T-cell (primary cell): Measurements from ENCODE around the gene RFX3. TPM values are rescaled to one million over a fixed set of nuclear protein-coding genes. Genes with fewer than 3 reads are reported as not detected.
"Not testable (repeated sequence)": the region's sequence is repeated elsewhere in the genome, so short reads cannot be mapped to it uniquely, and the experiment has no call there.

Experiments
- ATAC-seq, 4 experiments: fragments of 200-7000 bp in 3 of 4; fragments of 150-1000 bp in 1 of 4; cut with Tn5 transposase; replicated peaks in 1 of 4; 1 replicate in 3 of 4; 2 replicates in 1 of 4; pipeline ENCODE4 v1.10.0; 2021; ENCODE audit warnings: moderate library complexity in 3 of 4, mild to moderate bottlenecking in 2 of 4, moderate number of reproducible peaks in 1 of 4
- CTCF ChIA-PET, 2 donors: fragments of 300-600 bp; sonication (Branson Sonifier 250); formaldehyde crosslinking; loops; one replicate each; lab custom pipeline; 2022; ENCODE audit warnings: antibody characterized with exemption in 2 of 2; lab: Charles Lee
- POLR2A ChIA-PET, 2 donors: fragments of 300-600 bp; sonication (Branson Sonifier 250); formaldehyde crosslinking; loops; one replicate each; lab custom pipeline; 2022; ENCODE audit warnings: antibody characterized with exemption in 2 of 2; lab: Charles Lee
- DNase-seq, 35 experiments: peaks; one replicate each; pipeline versions ENCODE4 v3.0.0 to v3.0.0-alpha.2; 2013 to 2023
- H3K27ac ChIP-seq: one replicate; pipeline ENCODE4 v1.5.1; 2013; ENCODE audit warnings: low read length
- H3K27me3 ChIP-seq, 2 experiments: replicated peaks in 1 of 2; 1 replicate in 1 of 2; 2 replicates in 1 of 2; pipeline versions ENCODE4 v1.6.1 to v1.7.0; 2013; ENCODE audit warnings: low read length in 1 of 2, mixed read lengths in 1 of 2; ENCODE audit not compliant: control insufficient read depth in 2 of 2, insufficient read depth in 2 of 2; ENCODE audit errors: extremely low read depth in 1 of 2
- H3K36me3 ChIP-seq, 2 donors: 1 replicate in 1 of 2; 2 replicates in 1 of 2; pipeline versions ENCODE4 v1.6.1 to v1.7.0; 2013; ENCODE audit warnings: low read length in 1 of 2; ENCODE audit not compliant: control insufficient read depth in 2 of 2, insufficient read depth in 1 of 2; ENCODE audit errors: extremely low read depth in 1 of 2
- H3K4me1 ChIP-seq, 2 experiments: 1 replicate in 1 of 2; 2 replicates in 1 of 2; pipeline versions ENCODE4 v1.6.1 to v1.7.0; 2013; ENCODE audit warnings: low read length in 2 of 2, mixed read lengths in 1 of 2; ENCODE audit not compliant: insufficient read depth in 2 of 2, control insufficient read depth in 1 of 2; ENCODE audit errors: extremely low read depth in 1 of 2
- H3K4me3 ChIP-seq, 2 donors: 1 replicate in 1 of 2; 2 replicates in 1 of 2; pipeline versions ENCODE4 v1.5.1 to v1.7.0; 2013; ENCODE audit warnings: mild to moderate bottlenecking in 2 of 2, low read length in 1 of 2, moderate library complexity in 1 of 2; ENCODE audit not compliant: control insufficient read depth in 1 of 2; ENCODE audit errors: extremely low read depth in 1 of 2
- H3K9me3 ChIP-seq: 2 replicates; pipeline ENCODE4 v1.7.0; 2013
- H3K27ac Mint-ChIP-seq, 2 donors: one replicate each; pipeline ENCODE4 v1.8.0; 2020 to 2021; ENCODE audit warnings: mild to moderate bottlenecking in 2 of 2, mixed read lengths in 2 of 2
- H3K27me3 Mint-ChIP-seq, 2 donors: one replicate each; pipeline ENCODE4 v1.8.0; 2021 to 2022; ENCODE audit warnings: mixed read lengths in 2 of 2
- H3K36me3 Mint-ChIP-seq: one replicate; pipeline ENCODE4 v1.8.0; 2021; ENCODE audit warnings: mixed read lengths
- H3K4me1 Mint-ChIP-seq, 3 donors: one replicate each; pipeline ENCODE4 v1.8.0; 2020 to 2022; ENCODE audit warnings: mixed read lengths in 3 of 3, mild to moderate bottlenecking in 1 of 3
- H3K4me3 Mint-ChIP-seq, 3 donors: one replicate each; pipeline ENCODE4 v1.8.0; 2020 to 2022; ENCODE audit warnings: mild to moderate bottlenecking in 3 of 3, mixed read lengths in 3 of 3, moderate library complexity in 3 of 3
- H3K9me3 Mint-ChIP-seq, 3 donors: one replicate each; pipeline ENCODE4 v1.8.0; 2020 to 2022; ENCODE audit warnings: mixed read lengths in 3 of 3
- WGBS: methylation state at CpG from one replicate; pipeline ENCODE4 v1.1.5; 2013; ENCODE audit warnings: missing lambda C conversion rate; ENCODE audit not compliant: insufficient coverage; 5-methylcytosine and 5-hydroxymethylcytosine counted together
- total RNA-seq, 35 experiments: library from RNA in 6 of 35; stranded (reverse) in 6 of 35; fragments of 120-200 nt in 1 of 35; gene quantifications; one replicate each; pipeline versions ENCODE4 v1.2.1 to v1.2.4 and lab custom pipeline; 2013 to 2026

Gene RFX3
- total RNA-seq, 5 donors from 2014 or later (not counting 1 experiment from before 2014, with no cell fraction given), result 16.3 to 32.2 (median 20.5) TPM

DNA sequence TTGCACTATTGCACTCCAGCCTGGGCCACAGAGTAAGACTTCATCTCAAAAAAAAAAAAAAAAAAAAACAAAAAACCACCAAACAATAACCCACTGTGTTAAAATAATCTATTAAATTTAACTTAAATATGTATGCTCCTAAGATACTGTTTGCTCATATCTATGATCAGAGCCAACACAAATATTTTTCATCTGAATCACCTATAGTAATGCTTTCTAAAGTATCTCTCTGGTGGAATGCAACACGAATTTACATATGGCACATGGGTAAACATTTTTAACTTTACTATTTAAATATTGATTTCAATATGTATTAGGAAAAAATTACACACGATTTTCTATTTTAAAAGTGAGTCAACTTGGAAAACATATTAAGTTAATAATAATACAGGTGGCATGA is 196.4 kb downstream of the RFX3 start:
- POLR2A ChIA-PET, result no interaction called here
- DNase-seq, result no peak
- Mint-ChIP-seq H3K36me3 (peaks cover 15% of the 10 kb centered on the region), H3K27me3 (no peaks in the 10 kb centered on the region), H3K4me1 (no peaks in the 10 kb centered on the region), H3K9me3 (no peaks in the 10 kb centered on the region), H3K4me3 (no peak overlapping the region), H3K27ac (no peak overlapping the region)
- no peaks in the 10 kb centered on the region for H3K4me1 ChIP-seq
- H3K9me3 ChIP-seq, result no peaks in the 10 kb centered on the region
- CTCF ChIA-PET, result no interaction called here
- H3K27ac ChIP-seq, result no peak overlapping the region
- no peaks in the 10 kb centered on the region for H3K36me3 ChIP-seq
- no CpG with 5 or more reads among the region's 2 CpGs for WGBS
- no peak for ATAC-seq
- H3K27me3 ChIP-seq, result no peaks in the 10 kb centered on the region
- no peak overlapping the region for H3K4me3 ChIP-seq

GRCh38 chr9:3323714-3324113 is 202.1 kb downstream of the RFX3 start:
- no peaks in the 10 kb centered on the region for H3K9me3 ChIP-seq
- H3K27me3 ChIP-seq, result no peaks in the 10 kb centered on the region
- peaks cover 0 to 4% (median 0%) of the 10 kb centered on the region in 3 donors for H3K9me3 Mint-ChIP-seq
- no peaks in the 10 kb centered on the region for H3K27me3 Mint-ChIP-seq
- no peaks in the 10 kb centered on the region for H3K4me1 ChIP-seq
- H3K4me1 Mint-ChIP-seq, result peaks cover 0 to 2% (median 0%) of the 10 kb centered on the region in 3 donors
- no peak overlapping the region for H3K27ac ChIP-seq
- POLR2A ChIA-PET, result no interaction called here
- H3K36me3 Mint-ChIP-seq, result peaks cover 27% of the 10 kb centered on the region
- DNase-seq (no peak), ATAC-seq (no peak)
- H3K27ac Mint-ChIP-seq, result no peak overlapping the region
- no peaks in the 10 kb centered on the region for H3K36me3 ChIP-seq
- CTCF ChIA-PET, result no interaction called here
- no peak overlapping the region for H3K4me3 Mint-ChIP-seq
- no peak overlapping the region for H3K4me3 ChIP-seq
- 100% methylated on average over 1 of the region's 2 CpGs for WGBS

- Histone ChIP-seq H3K27ac (no peak overlapping the region), H3K4me1 (no peaks in the 10 kb centered on the region), H3K4me3 (no peak overlapping the region), H3K9me3 (no peaks in the 10 kb centered on the region), H3K36me3 (no peaks in the 10 kb centered on the region), H3K27me3 (no peaks in the 10 kb centered on the region)
- Mint-ChIP-seq H3K4me3 (no peak overlapping the region), H3K27ac (no peak overlapping the region), H3K9me3 (peaks cover 0 to 4% (median 2%) of the 10 kb centered on the region in 3 donors), H3K36me3 (peaks cover 42% of the 10 kb centered on the region), H3K4me1 (peaks cover 4 to 6% (median 5%) of the 10 kb centered on the region in 3 donors), H3K27me3 (no peaks in the 10 kb centered on the region)
- POLR2A ChIA-PET, result no interaction called here
- DNase-seq (no peak), ATAC-seq (no peak)
- WGBS, result no CpG with 5 or more reads among the region's 4 CpGs
- CTCF ChIA-PET, result no interaction called here
Observed at GRCh38 chr9:3321186-3321585, 204.6 kb downstream of the RFX3 start.

DNA sequence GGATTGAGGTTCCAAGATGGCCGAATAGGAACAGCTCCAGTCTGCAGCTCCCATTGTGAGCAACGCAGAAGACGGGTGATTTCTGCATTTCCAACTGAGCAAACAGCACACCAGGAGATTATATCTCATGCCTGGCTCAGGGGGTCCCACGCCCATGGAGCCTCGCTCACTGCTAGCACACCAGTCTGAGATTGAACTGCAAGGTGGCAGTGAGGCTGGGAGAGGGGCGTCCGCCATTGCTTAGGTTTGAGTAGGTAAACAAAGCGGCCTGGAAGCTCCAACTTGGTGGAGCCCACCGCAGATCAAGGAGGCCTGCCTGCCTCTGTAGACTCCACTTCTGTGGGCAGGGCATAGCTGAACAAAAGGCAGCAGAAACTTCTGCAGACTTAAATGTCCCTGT is 213.2 kb downstream of the RFX3 start:
- H3K4me3 Mint-ChIP-seq, ATAC-seq, H3K4me1 ChIP-seq, DNase-seq, H3K9me3 ChIP-seq, H3K27ac ChIP-seq, H3K27me3 Mint-ChIP-seq, H3K4me3 ChIP-seq, H3K27ac Mint-ChIP-seq, H3K9me3 Mint-ChIP-seq, H3K36me3 ChIP-seq, H3K27me3 ChIP-seq: not testable (repeated sequence)
- 95% methylated on average over 6 of the region's 9 CpGs for WGBS
- ChIA-PET POLR2A (interaction anchor here in 1 of 2 donors (0.6 kb wide), 2 partner anchors 58 to 682 kb away, joined by 3 to 5 read pairs; no protein-coding TSS in a partner anchor), CTCF (interaction anchor here (0.6 to 0.7 kb wide), 2 partner anchors 129 to 253 kb away, joined by 3 to 4 read pairs; no protein-coding TSS in a partner anchor)
- peaks cover 8 to 33% (median 8%) of the 10 kb centered on the region in 3 donors for H3K4me1 Mint-ChIP-seq
- H3K36me3 Mint-ChIP-seq, result peaks cover 64% of the 10 kb centered on the region

- no peak for ATAC-seq
- no peak overlapping the region for H3K27ac Mint-ChIP-seq
- peaks cover 0 to 13% (median 5%) of the 10 kb centered on the region in 3 donors for H3K4me1 Mint-ChIP-seq
- H3K9me3 ChIP-seq, result no peaks in the 10 kb centered on the region
- H3K4me3 ChIP-seq, result no peak overlapping the region
- ChIA-PET POLR2A (no interaction called here), CTCF (interaction anchor here in 1 of 2 donors (0.6 kb wide), 1 partner anchor 70 kb away, joined by 3 read pairs; no protein-coding TSS in a partner anchor)
- no peaks in the 10 kb centered on the region for H3K27me3 Mint-ChIP-seq
- WGBS, result 100% methylated on average over 1 of the region's 2 CpGs
- DNase-seq, result no peak
- no peaks in the 10 kb centered on the region for H3K36me3 ChIP-seq
- H3K36me3 Mint-ChIP-seq, result peaks cover 61% of the 10 kb centered on the region
- no peaks in the 10 kb centered on the region for H3K27me3 ChIP-seq
- H3K9me3 Mint-ChIP-seq, result peaks cover 0 to 4% (median 0%) of the 10 kb centered on the region in 3 donors
- H3K27ac ChIP-seq, result no peak overlapping the region
- H3K4me3 Mint-ChIP-seq, result no peak overlapping the region
- no peaks in the 10 kb centered on the region for H3K4me1 ChIP-seq
Observed at GRCh38 chr9:3308609-3309008, 217.2 kb downstream of the RFX3 start.

DNA sequence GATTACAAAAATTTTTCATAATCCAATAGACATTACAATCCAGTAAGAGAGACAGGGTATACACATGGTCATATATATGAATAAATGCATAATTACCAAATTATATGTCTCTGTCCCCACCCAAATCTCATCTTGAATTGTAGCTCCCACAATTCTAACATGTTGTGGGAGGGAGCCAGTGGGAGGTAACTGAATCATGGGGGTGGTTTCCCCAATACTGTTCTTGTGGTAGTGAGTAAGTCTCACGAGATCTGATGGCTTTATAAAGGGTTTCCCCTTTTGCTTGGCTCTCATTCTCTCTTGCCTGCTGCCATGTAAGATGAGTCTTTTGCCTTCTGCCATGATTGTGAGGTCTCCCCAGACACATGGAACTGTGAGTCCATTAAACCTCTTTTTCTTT is 221.4 kb downstream of the RFX3 start:
- H3K9me3 Mint-ChIP-seq, POLR2A ChIA-PET, H3K4me3 Mint-ChIP-seq, H3K4me1 ChIP-seq, H3K4me3 ChIP-seq, H3K36me3 ChIP-seq, DNase-seq, CTCF ChIA-PET, H3K27me3 ChIP-seq, H3K27ac Mint-ChIP-seq, H3K9me3 ChIP-seq, H3K27ac ChIP-seq, ATAC-seq, H3K27me3 Mint-ChIP-seq: not testable (repeated sequence)
- H3K36me3 Mint-ChIP-seq, result peaks cover 56% of the 10 kb centered on the region
- WGBS, result no CpG with 5 or more reads among the region's 1 CpG
- H3K4me1 Mint-ChIP-seq, result peaks cover 0 to 14% (median 4%) of the 10 kb centered on the region in 3 donors
